Aorta (tissue), 5 donors: Measurements from ENCODE around the gene SMARCD1. TPM values are rescaled to one million over a fixed set of nuclear protein-coding genes. Genes with fewer than 3 reads are reported as not detected.

Experiments used
- ATAC-seq: fragments of 200-7000 bp; cut with Tn5 transposase; one replicate; pipeline ENCODE4 v1.9.1; 2022; ENCODE audit warnings: moderate library complexity; ENCODE audit not compliant: low FRiP score
- DNase-seq, 2 donors: peaks; one replicate each; pipeline ENCODE4 v3.0.0-alpha.2; 2020
- H3K27ac ChIP-seq, 2 donors: one replicate each; pipeline ENCODE4 v1.5.1; 2013; ENCODE audit warnings: low read length in 2 of 2, mild to moderate bottlenecking in 2 of 2, moderate library complexity in 2 of 2, control low read depth in 1 of 2, inconsistent platforms in 1 of 2, low read depth in 1 of 2
- H3K27me3 ChIP-seq, 2 donors: one replicate each; pipeline ENCODE4 v1.6.1; 2013; ENCODE audit warnings: control low read depth in 1 of 2, low read length in 1 of 2, mild to moderate bottlenecking in 1 of 2, moderate library complexity in 1 of 2; ENCODE audit not compliant: insufficient read depth in 2 of 2, control insufficient read depth in 1 of 2
- H3K36me3 ChIP-seq, 2 donors: one replicate each; pipeline ENCODE4 v1.6.1; 2013; ENCODE audit warnings: control low read depth in 1 of 2, low read length in 1 of 2, mild to moderate bottlenecking in 1 of 2; ENCODE audit not compliant: insufficient read depth in 2 of 2, control insufficient read depth in 1 of 2
- H3K4me1 ChIP-seq, 2 donors: one replicate each; pipeline ENCODE4 v1.6.1; 2013; ENCODE audit warnings: low read length in 2 of 2, control low read depth in 1 of 2, mild to moderate bottlenecking in 1 of 2, moderate library complexity in 1 of 2; ENCODE audit not compliant: insufficient read depth in 2 of 2, control insufficient read depth in 1 of 2
- H3K4me3 ChIP-seq, 2 donors: one replicate each; pipeline ENCODE4 v1.5.1; 2013; ENCODE audit warnings: low read length in 2 of 2, control low read depth in 1 of 2, mild to moderate bottlenecking in 1 of 2
- H3K9me3 ChIP-seq: one replicate; pipeline ENCODE4 v1.6.1; 2013; ENCODE audit warnings: mild to moderate bottlenecking, low read length; ENCODE audit not compliant: control insufficient read depth
- WGBS, 2 donors: extraction: QIAGEN DNeasy Blood & Tissue Kit; methylation state at CpG; one replicate each; pipeline ENCODE4 v1.1.7; 2013; 5-methylcytosine and 5-hydroxymethylcytosine counted together
- intact Hi-C, 2 donors: fragments of 100-400 bp; cut with DNase I; formaldehyde crosslinking; loops; one replicate each; pipeline versions ENCODE4 v1.14.2 to v1.15.0; 2022
- long read RNA-seq, 2 donors: library from polyadenylated mRNA; unstranded; transcript quantifications; one replicate each; pipeline ENCODE4 v2.0.0, GENCODE V29; 2020 to 2021
- polyA plus RNA-seq, 2 donors: library from polyadenylated mRNA; stranded (reverse); fragments of 200-250 nt; gene quantifications; one replicate each; pipeline ENCODE4 v1.2.3, GENCODE V29; 2013
- total RNA-seq, 2 donors: library from RNA; stranded (reverse); fragmentation: NEBNext Ultra II Directional; extraction: Animal tissue kit (Norgen Biotek cat#: 25700); gene quantifications; one replicate each; pipeline ENCODE4 v1.2.1, GENCODE V29; 2021
- donor health status: healthy with polysubstance abuse.
- donor health status: Bipolar disorder and iron deficiency.
- donor health status: DM: no; HTN: no; CAD: no.
- donor health status: DM: no; HTN: no; CAD: no.
- donor health status: DM: yes; HTN: yes; CAD: no.

The SMARCD1 gene
- total RNA-seq (10 to 100 TPM; 41.0 to 44.6 TPM), polyA plus RNA-seq (10 to 100 TPM; 15.0 to 19.9 TPM)
- long read RNA-seq, donor 1, partial matches to known transcripts: 2 of 3 reads
- long read RNA-seq, donor 1, other reads (novel, unspliced or antisense): 0 of 3 reads
- long read RNA-seq, donor 2, partial matches to known transcripts: 1 of 5 reads
- long read RNA-seq, donor 2, other reads (novel, unspliced or antisense): 1 of 5 reads

- DNase-seq: peak; percentile 92 to 97
- WGBS, 2 donors: 0 to 1% methylated on average over 67 to 69 of the region's 69 CpGs
Measured at GRCh38 chr12:50084775-50085614, at the start of gene SMARCD1. TSS of gene SMARCD1 (plus strand) at chr12:50085342. CDS start at chr12:50085370, 28 bp downstream.

DNA sequence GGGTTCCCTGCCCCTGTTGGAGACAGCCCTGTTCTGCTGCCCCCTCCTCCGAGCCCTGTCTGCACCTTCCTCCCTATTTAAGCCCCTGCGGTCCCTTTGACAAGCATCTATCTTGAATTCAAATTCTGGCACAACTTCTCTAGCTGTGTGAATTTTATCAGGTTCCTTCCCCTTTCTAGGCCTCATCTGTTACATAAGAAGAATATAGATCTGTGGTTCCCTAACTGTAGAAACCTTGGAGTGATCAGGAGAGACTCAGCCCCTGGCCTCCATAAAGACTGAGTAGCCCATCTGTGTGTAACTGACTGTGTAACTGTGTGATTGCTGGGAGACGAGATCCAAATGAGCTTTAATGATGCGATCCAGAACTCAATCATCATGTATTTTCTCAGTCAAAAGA, 46.8 kb upstream of the SMARCD1 start:
- H3K4me1 ChIP-seq: no peaks in the 10 kb centered on the region
- no peak for DNase-seq
- 92 to 94% methylated on average over 4 of the region's 4 CpGs for whole genome bisulfite sequencing, 2 donors
- intact Hi-C loops: no loop called here
- ATAC-seq: no peak
- no peaks in the 10 kb centered on the region for H3K27me3 ChIP-seq
- H3K4me3 ChIP-seq: no peak overlapping the region
- no peaks in the 10 kb centered on the region for H3K9me3 ChIP-seq
- H3K36me3 ChIP-seq: no peaks in the 10 kb centered on the region
- H3K27ac ChIP-seq: no peak overlapping the region

More at GRCh38 chr12:50084775-50085614, at the start of gene SMARCD1:
- peaks cover 0 to under 1% of the 10 kb centered on the region in 2 donors for H3K36me3 ChIP-seq
- no peaks in the 10 kb centered on the region for H3K4me1 ChIP-seq
- intact Hi-C loops: loop anchor here (5.0 to 10.0 kb wide), 3 partner anchors 82 to 230 kb away; partner anchors contain the start of gene CERS5 (in 1 of the 2)
- no peaks in the 10 kb centered on the region for H3K27me3 ChIP-seq
- peak within 1 kb of the TSS; percentile 88 for H3K4me3 ChIP-seq
- no peaks in the 10 kb centered on the region for H3K9me3 ChIP-seq
- ATAC-seq: peak; percentile 94
- peak within 1 kb of the TSS; percentile 84 to 99 for H3K27ac ChIP-seq

- Histone ChIP-seq H3K36me3 (no peaks in the 10 kb centered on the region), H3K4me1 (no peaks in the 10 kb centered on the region), H3K9me3 (no peaks in the 10 kb centered on the region), H3K4me3 (no peak overlapping the region), H3K27me3 (no peaks in the 10 kb centered on the region), H3K27ac (no peak overlapping the region)
- peak; percentile 89 to 96 for DNase-seq
- 54 to 57% methylated on average over 9 of the region's 9 CpGs for WGBS, 2 donors
- ATAC-seq: peak; percentile 86
- intact Hi-C loops: no loop called here
Measured at GRCh38 chr12:50039151-50039835, 45.8 kb upstream of the SMARCD1 start.

DNA sequence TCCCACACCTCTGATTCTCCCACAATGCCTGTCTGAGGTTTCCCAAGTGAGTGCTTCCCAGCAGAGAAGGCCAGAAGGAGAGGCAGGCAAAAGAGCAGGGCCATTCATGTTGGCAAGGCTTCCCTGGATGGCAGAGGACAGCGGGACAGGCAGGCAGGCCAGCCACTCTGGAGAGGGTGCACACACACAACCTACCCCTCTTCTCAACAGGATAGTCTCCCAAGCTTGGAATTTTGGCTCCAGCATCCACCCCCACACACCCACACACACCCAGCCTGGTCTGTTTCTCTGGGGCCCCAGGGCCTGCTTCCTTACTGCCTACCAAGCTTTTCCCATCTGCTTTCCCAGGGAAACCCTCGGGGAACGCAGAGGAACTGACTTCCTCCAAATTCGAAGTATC, 44.5 kb upstream of the SMARCD1 start:
- DNase-seq (no peak), ATAC-seq (no peak)
- intact Hi-C loops: no loop called here
- H3K9me3 ChIP-seq: no peaks in the 10 kb centered on the region
- H3K27ac ChIP-seq: no peak overlapping the region
- no peaks in the 10 kb centered on the region for H3K4me1 ChIP-seq
- no peaks in the 10 kb centered on the region for H3K27me3 ChIP-seq
- 80 to 84% methylated on average over 4 of the region's 4 CpGs for WGBS, 2 donors
- no peak overlapping the region for H3K4me3 ChIP-seq
- H3K36me3 ChIP-seq: no peaks in the 10 kb centered on the region

- H3K4me3 ChIP-seq: no peak overlapping the region
- no peak for ATAC-seq
- intact Hi-C loops: no loop called here
- H3K27ac ChIP-seq: no peak overlapping the region
- H3K9me3 ChIP-seq: no peaks in the 10 kb centered on the region
- H3K27me3 ChIP-seq: no peaks in the 10 kb centered on the region
- H3K36me3 ChIP-seq: no peaks in the 10 kb centered on the region
- no peaks in the 10 kb centered on the region for H3K4me1 ChIP-seq
- 92 to 93% methylated on average over 15 of the region's 15 CpGs for WGBS, 2 donors
- no peak for DNase-seq
Measured at GRCh38 chr12:50041062-50041860, 43.9 kb upstream of the SMARCD1 start.

- DNase-seq (no peak), ATAC-seq (no peak)
- 87 to 91% methylated on average over 5 of the region's 5 CpGs for WGBS, 2 donors
Measured at GRCh38 chr12:50041962-50042361, 43.2 kb upstream of the SMARCD1 start.

DNA sequence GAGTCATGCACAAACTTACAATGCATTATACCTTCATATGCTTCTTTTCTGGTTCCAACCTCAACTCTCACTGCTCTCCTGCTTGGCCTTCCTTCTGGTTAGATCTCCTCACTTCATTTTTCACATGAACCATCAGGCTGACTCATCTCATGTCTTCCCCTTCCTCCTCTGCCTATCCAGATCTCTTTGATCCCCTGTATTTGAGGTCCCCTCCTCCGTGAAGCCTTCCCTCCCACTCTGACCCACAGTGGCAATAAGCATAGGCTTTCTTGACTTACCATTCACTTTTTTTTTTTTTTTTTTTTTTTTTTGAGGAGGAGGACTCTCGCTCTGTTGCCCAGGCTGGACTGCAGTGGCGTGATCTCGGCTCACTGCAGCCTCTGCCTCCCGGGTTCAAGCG, 42.4 kb upstream of the SMARCD1 start:
- Histone ChIP-seq H3K27me3 (no peaks in the 10 kb centered on the region), H3K4me1 (no peaks in the 10 kb centered on the region), H3K27ac (no peak overlapping the region), H3K9me3 (no peaks in the 10 kb centered on the region), H3K4me3 (no peak overlapping the region), H3K36me3 (no peaks in the 10 kb centered on the region)
- intact Hi-C loops: no loop called here
- ATAC-seq: no peak
- no peak for DNase-seq
- WGBS, 2 donors: 91 to 95% methylated on average over 6 of the region's 6 CpGs

More at GRCh38 chr12:50041962-50042361, 43.2 kb upstream of the SMARCD1 start:
- Histone ChIP-seq H3K9me3 (no peaks in the 10 kb centered on the region), H3K4me1 (no peaks in the 10 kb centered on the region), H3K27me3 (no peaks in the 10 kb centered on the region), H3K4me3 (no peak overlapping the region), H3K27ac (no peak overlapping the region), H3K36me3 (no peaks in the 10 kb centered on the region)
- intact Hi-C loops: no loop called here

DNA sequence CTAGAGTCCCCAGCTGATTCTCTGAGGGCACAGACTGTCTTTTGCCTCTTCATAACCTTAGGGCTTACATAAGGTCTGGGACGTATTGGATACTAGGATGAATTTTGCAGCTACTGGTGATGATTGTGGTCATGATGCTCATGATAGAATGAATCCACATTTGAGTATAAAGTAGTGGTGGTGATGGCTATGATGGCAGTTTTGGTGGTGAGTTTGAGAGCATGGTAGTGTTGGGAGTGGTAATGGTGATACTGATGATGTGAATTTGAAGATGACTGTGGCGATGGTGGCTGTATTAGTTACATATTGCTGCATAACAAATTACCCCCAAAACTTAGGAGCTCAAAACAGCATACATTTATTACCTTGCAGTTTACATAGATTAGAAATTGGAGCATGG, 41.8 kb upstream of the SMARCD1 start:
- no peak for ATAC-seq
- Histone ChIP-seq H3K27ac (no peak overlapping the region), H3K4me3 (no peak overlapping the region), H3K9me3 (no peaks in the 10 kb centered on the region), H3K27me3 (no peaks in the 10 kb centered on the region), H3K4me1 (no peaks in the 10 kb centered on the region), H3K36me3 (no peaks in the 10 kb centered on the region)
- DNase-seq: no peak
- WGBS, 2 donors: 85 to 88% methylated on average over 2 of the region's 2 CpGs
- intact Hi-C loops: no loop called here
